ENCODE data around the gene FAM184B.

Gene FAM184B

GRCh38 chr4:17618926-17619325 is 162.5 kb downstream of the FAM184B start:
- Histone ChIP-seq H3K4me3 (ENCODE audit: control insufficient read depth in 1 of 7, extremely low read depth in 1 of 7, insufficient read depth in 4 of 7, low read depth in 2 of 7, low read length in 6 of 7) (peak overlapping the region in 1 of 7 experiments; percentile 12), H3K4me1 (ENCODE audit: control extremely low read depth in 1 of 4, control insufficient read depth in 4 of 4, insufficient read depth in 4 of 4, low read length in 3 of 4) (peaks cover 12 to 39% (median 35%) of the 10 kb centered on the region in 4 experiments), H3K36me3 (ENCODE audit: control insufficient read depth in 4 of 4, insufficient read depth in 4 of 4, low read length in 3 of 4) (peaks cover 17 to 58% (median 42%) of the 10 kb centered on the region in 4 experiments), H3K27me3 (replicated peaks in 2 of 5; ENCODE audit: control insufficient read depth in 4 of 5, insufficient read depth in 5 of 5, low read length in 4 of 5) (no peaks in the 10 kb centered on the region), H3K27ac (ENCODE audit: insufficient read depth in 1 of 2, low read depth in 1 of 2, low read length in 2 of 2, poor library complexity in 1 of 2, severe bottlenecking in 2 of 2) (peak overlapping the region; percentile 40 to 60), H3K9me3 (ENCODE audit: control extremely low read depth in 1 of 5, control insufficient read depth in 4 of 5, insufficient read depth in 2 of 5, low read depth in 1 of 5, low read length in 4 of 5) (no peaks in the 10 kb centered on the region)
- ChIA-PET CTCF (interaction anchor here (0.9 to 1.0 kb wide), 2 partner anchors 12 to 20 kb away, joined by 3 read pairs; no protein-coding TSS in a partner anchor), POLR2A (no interaction called here)
- DNase-seq: peak in 2 of 3 donors; percentile 5 to 19
- 0% methylated on average over 1 of the region's 1 CpG for WGBS (ENCODE audit: insufficient coverage)

GRCh38 chr4:17616283-17616682 is 165.1 kb downstream of the FAM184B start:
- WGBS (ENCODE audit: insufficient coverage): 26% methylated on average over 4 of the region's 5 CpGs
- no peaks in the 10 kb centered on the region for H3K9me3 ChIP-seq (ENCODE audit: control extremely low read depth in 1 of 5, control insufficient read depth in 4 of 5, insufficient read depth in 2 of 5, low read depth in 1 of 5, low read length in 4 of 5)
- peaks cover 6 to 37% (median 23%) of the 10 kb centered on the region in 4 experiments for H3K36me3 ChIP-seq (ENCODE audit: control insufficient read depth in 4 of 4, insufficient read depth in 4 of 4, low read length in 3 of 4)
- ChIA-PET POLR2A (no interaction called here), CTCF (interaction anchor here (1.3 kb wide), 1 partner anchor 67 kb away, joined by 4 read pairs; no protein-coding TSS in a partner anchor)
- H3K4me1 ChIP-seq (ENCODE audit: control extremely low read depth in 1 of 4, control insufficient read depth in 4 of 4, insufficient read depth in 4 of 4, low read length in 3 of 4): peaks cover 12 to 40% (median 35%) of the 10 kb centered on the region in 4 experiments
- peak in 2 of 3 donors; percentile 11 to 21 for DNase-seq
- H3K4me3 ChIP-seq (ENCODE audit: control insufficient read depth in 1 of 7, extremely low read depth in 1 of 7, insufficient read depth in 4 of 7, low read depth in 2 of 7, low read length in 6 of 7): peak overlapping the region in 4 of 7 experiments; percentile 5 to 99 (median 38)
- no peaks in the 10 kb centered on the region for H3K27me3 ChIP-seq (replicated peaks in 2 of 5; ENCODE audit: control insufficient read depth in 4 of 5, insufficient read depth in 5 of 5, low read length in 4 of 5)
- peak overlapping the region in 1 of 2 experiments; percentile 18 for H3K27ac ChIP-seq (ENCODE audit: insufficient read depth in 1 of 2, low read depth in 1 of 2, low read length in 2 of 2, poor library complexity in 1 of 2, severe bottlenecking in 2 of 2)

- Histone ChIP-seq H3K27me3 (replicated peaks in 2 of 5; ENCODE audit: control insufficient read depth in 4 of 5, insufficient read depth in 5 of 5, low read length in 4 of 5) (no peaks in the 10 kb centered on the region), H3K4me3 (ENCODE audit: control insufficient read depth in 1 of 7, extremely low read depth in 1 of 7, insufficient read depth in 4 of 7, low read depth in 2 of 7, low read length in 6 of 7) (peak within 1 kb of the TSS; percentile 87 to 100 (median 99)), H3K9me3 (ENCODE audit: control extremely low read depth in 1 of 5, control insufficient read depth in 4 of 5, insufficient read depth in 2 of 5, low read depth in 1 of 5, low read length in 4 of 5) (no peaks in the 10 kb centered on the region), H3K4me1 (ENCODE audit: control extremely low read depth in 1 of 4, control insufficient read depth in 4 of 4, insufficient read depth in 4 of 4, low read length in 3 of 4) (peaks cover 12 to 40% (median 35%) of the 10 kb centered on the region in 4 experiments), H3K27ac (ENCODE audit: insufficient read depth in 1 of 2, low read depth in 1 of 2, low read length in 2 of 2, poor library complexity in 1 of 2, severe bottlenecking in 2 of 2) (peak within 1 kb of the TSS; percentile 97 to 99), H3K36me3 (ENCODE audit: control insufficient read depth in 4 of 4, insufficient read depth in 4 of 4, low read length in 3 of 4) (peaks cover 6 to 22% (median 13%) of the 10 kb centered on the region in 4 experiments)
- WGBS (ENCODE audit: insufficient coverage): under 1% methylated on average over 37 of the region's 46 CpGs
- POLR2A ChIA-PET: interaction anchor here (0.6 to 1.4 kb wide), 5 partner anchors 9 to 1394 kb away, joined by 3 to 7 read pairs (median 3); partner anchors contain the start of genes DCAF16 and NCAPG
- peak; percentile 94 to 97 (median 95) for DNase-seq
- CTCF ChIA-PET: interaction anchor here (0.8 to 2.2 kb wide), 6 partner anchors 12 to 192 kb away, joined by 3 to 6 read pairs (median 3); no protein-coding TSS in a partner anchor
These were observed 166.8 kb downstream of the FAM184B start, which contains the start of gene MED28 for GRCh38 chr4:17614416-17615299. Gene MED28 (plus strand): TSS chr4:17614641. CDS start chr4:17614655, 14 bp downstream.

- Histone ChIP-seq H3K27me3 (replicated peaks in 2 of 5; ENCODE audit: control insufficient read depth in 4 of 5, insufficient read depth in 5 of 5, low read length in 4 of 5) (no peaks in the 10 kb centered on the region), H3K36me3 (ENCODE audit: control insufficient read depth in 4 of 4, insufficient read depth in 4 of 4, low read length in 3 of 4) (peaks cover 4 to 15% (median 8%) of the 10 kb centered on the region in 4 experiments), H3K4me1 (ENCODE audit: control extremely low read depth in 1 of 4, control insufficient read depth in 4 of 4, insufficient read depth in 4 of 4, low read length in 3 of 4) (peaks cover 8 to 34% (median 29%) of the 10 kb centered on the region in 4 experiments), H3K9me3 (ENCODE audit: control extremely low read depth in 1 of 5, control insufficient read depth in 4 of 5, insufficient read depth in 2 of 5, low read depth in 1 of 5, low read length in 4 of 5) (no peaks in the 10 kb centered on the region), H3K27ac (ENCODE audit: insufficient read depth in 1 of 2, low read depth in 1 of 2, low read length in 2 of 2, poor library complexity in 1 of 2, severe bottlenecking in 2 of 2) (peak overlapping the region; percentile 97 to 99), H3K4me3 (ENCODE audit: control insufficient read depth in 1 of 7, extremely low read depth in 1 of 7, insufficient read depth in 4 of 7, low read depth in 2 of 7, low read length in 6 of 7) (peak overlapping the region; percentile 66 to 100 (median 99))
- ChIA-PET POLR2A (interaction anchor here (0.6 to 1.4 kb wide), 4 partner anchors 16 to 1394 kb away, joined by 3 to 5 read pairs (median 4); partner anchors contain the start of genes DCAF16 and NCAPG), CTCF (interaction anchor here (0.8 to 2.2 kb wide), 6 partner anchors 11 to 159 kb away, joined by 3 to 6 read pairs (median 3); no protein-coding TSS in a partner anchor)
- peak in 2 of 3 donors; percentile 19 to 47 for DNase-seq
- WGBS (ENCODE audit: insufficient coverage): 0% methylated on average over 5 of the region's 23 CpGs
These were observed 167.5 kb downstream of the FAM184B start for GRCh38 chr4:17613761-17614415.

GRCh38 chr4:17605236-17605635 is 176.2 kb downstream of the FAM184B start:
- H3K27me3 ChIP-seq (replicated peaks in 2 of 5; ENCODE audit: control insufficient read depth in 4 of 5, insufficient read depth in 5 of 5, low read length in 4 of 5): no peaks in the 10 kb centered on the region
- POLR2A ChIA-PET: interaction anchor here (0.6 kb wide), 1 partner anchor 13 kb away, joined by 3 read pairs; no protein-coding TSS in a partner anchor
- DNase-seq: no peak
- no peak overlapping the region for H3K4me3 ChIP-seq (ENCODE audit: control insufficient read depth in 1 of 7, extremely low read depth in 1 of 7, insufficient read depth in 4 of 7, low read depth in 2 of 7, low read length in 6 of 7)
- no peaks in the 10 kb centered on the region for H3K4me1 ChIP-seq (ENCODE audit: control extremely low read depth in 1 of 4, control insufficient read depth in 4 of 4, insufficient read depth in 4 of 4, low read length in 3 of 4)
- CTCF ChIA-PET: interaction anchor here (1.0 kb wide), 1 partner anchor 12 kb away, joined by 4 read pairs; no protein-coding TSS in a partner anchor
- H3K9me3 ChIP-seq (ENCODE audit: control extremely low read depth in 1 of 5, control insufficient read depth in 4 of 5, insufficient read depth in 2 of 5, low read depth in 1 of 5, low read length in 4 of 5): no peaks in the 10 kb centered on the region
- peaks cover 5 to 52% (median 36%) of the 10 kb centered on the region in 4 experiments for H3K36me3 ChIP-seq (ENCODE audit: control insufficient read depth in 4 of 4, insufficient read depth in 4 of 4, low read length in 3 of 4)
- 96% methylated on average over 2 of the region's 3 CpGs for WGBS (ENCODE audit: insufficient coverage)
- H3K27ac ChIP-seq (ENCODE audit: insufficient read depth in 1 of 2, low read depth in 1 of 2, low read length in 2 of 2, poor library complexity in 1 of 2, severe bottlenecking in 2 of 2): no peak overlapping the region

- DNase-seq: no peak
- H3K4me3 ChIP-seq (ENCODE audit: control insufficient read depth in 1 of 7, extremely low read depth in 1 of 7, insufficient read depth in 4 of 7, low read depth in 2 of 7, low read length in 6 of 7): no peak overlapping the region
- CTCF ChIA-PET: interaction anchor here (0.7 to 1.4 kb wide), 3 partner anchors 15 to 45 kb away, joined by 3 to 4 read pairs (median 3); no protein-coding TSS in a partner anchor
These were observed 181.6 kb downstream of the FAM184B start for GRCh38 chr4:17599826-17600225.

More at GRCh38 chr4:17599826-17600225, 181.6 kb downstream of the FAM184B start:
- peaks cover 0 to 4% (median 0%) of the 10 kb centered on the region in 4 experiments for H3K4me1 ChIP-seq (ENCODE audit: control extremely low read depth in 1 of 4, control insufficient read depth in 4 of 4, insufficient read depth in 4 of 4, low read length in 3 of 4)
- H3K27ac ChIP-seq (ENCODE audit: insufficient read depth in 1 of 2, low read depth in 1 of 2, low read length in 2 of 2, poor library complexity in 1 of 2, severe bottlenecking in 2 of 2): no peak overlapping the region
- no peaks in the 10 kb centered on the region for H3K9me3 ChIP-seq (ENCODE audit: control extremely low read depth in 1 of 5, control insufficient read depth in 4 of 5, insufficient read depth in 2 of 5, low read depth in 1 of 5, low read length in 4 of 5)
- 100% methylated on average over 1 of the region's 1 CpG for WGBS (ENCODE audit: insufficient coverage)
- peaks cover 2 to 51% (median 39%) of the 10 kb centered on the region in 4 experiments for H3K36me3 ChIP-seq (ENCODE audit: control insufficient read depth in 4 of 4, insufficient read depth in 4 of 4, low read length in 3 of 4)
- no peaks in the 10 kb centered on the region for H3K27me3 ChIP-seq (replicated peaks in 2 of 5; ENCODE audit: control insufficient read depth in 4 of 5, insufficient read depth in 5 of 5, low read length in 4 of 5)
- POLR2A ChIA-PET: no interaction called here
